NCI-H345 treated with DMSO at 0.1 percent for 48 hours (cell line): ENCODE data around the gene TMCO1.
"Not testable (repeated sequence)": the region's sequence is repeated elsewhere in the genome, so short reads cannot be mapped to it uniquely, and the experiment has no call there.

Source experiments
- DNase-seq: peaks from one replicate; lab custom pipeline; 2025; ENCODE audit not compliant: unreplicated experiment; lab: John Stamatoyannopoulos, UW

TMCO1 gene

GRCh38 chr1:165747632-165748447 is 20.8 kb downstream of the TMCO1 start:
- no peak for DNase-seq

- DNase-seq = not testable (repeated sequence)
Measured at GRCh38 chr1:165744913-165745312, 23.8 kb downstream of the TMCO1 start.

- DNase-seq = no peak
Measured at GRCh38 chr1:165742194-165742593, 26.5 kb downstream of the TMCO1 start.

- peak; percentile 14 for DNase-seq
Measured at GRCh38 chr1:165738794-165739193, 29.9 kb downstream of the TMCO1 start.

GRCh38 chr1:165737196-165737595 is 31.5 kb downstream of the TMCO1 start:
- no peak for DNase-seq

- no peak for DNase-seq
Measured at GRCh38 chr1:165734906-165735305, 33.8 kb downstream of the TMCO1 start.

GRCh38 chr1:165726841-165727240 is 41.8 kb downstream of the TMCO1 start:
- DNase-seq = no peak

- DNase-seq = no peak
Measured at GRCh38 chr1:165726169-165726568, 42.5 kb downstream of the TMCO1 start.

GRCh38 chr1:165717918-165718515 is 50.7 kb downstream of the TMCO1 start:
- peak; percentile 33 for DNase-seq

GRCh38 chr1:165716265-165717051 is 52.2 kb downstream of the TMCO1 start:
- not testable (repeated sequence) for DNase-seq

GRCh38 chr1:165712764-165713163 is 55.9 kb downstream of the TMCO1 start:
- no peak for DNase-seq

- no peak for DNase-seq
Measured at GRCh38 chr1:165707984-165708706, 60.5 kb downstream of the TMCO1 start.

GRCh38 chr1:165703648-165704047 is 65.0 kb downstream of the TMCO1 start:
- DNase-seq = no peak

- not testable (repeated sequence) for DNase-seq
Measured at GRCh38 chr1:165701922-165702321, 66.7 kb downstream of the TMCO1 start.

- no peak for DNase-seq
Measured at GRCh38 chr1:165699577-165699976, 69.1 kb downstream of the TMCO1 start.

- DNase-seq = no peak
Measured at GRCh38 chr1:165698761-165699052, 70.0 kb downstream of the TMCO1 start.

GRCh38 chr1:165697881-165698760 is 70.5 kb downstream of the TMCO1 start, which contains the start of gene ALDH9A1:
Gene ALDH9A1 (minus strand): TSS chr1:165698562. CDS start chr1:165698558, 4 bp downstream.
- DNase-seq = peak; percentile 86

GRCh38 chr1:165697491-165697880 is 71.2 kb downstream of the TMCO1 start:
- DNase-seq = no peak

GRCh38 chr1:165696625-165697100 is 72.0 kb downstream of the TMCO1 start:
- no peak for DNase-seq

GRCh38 chr1:165695031-165695430 is 73.6 kb downstream of the TMCO1 start:
- DNase-seq = no peak
